WTC11 (cell line): ENCODE measurements around the gene C1orf167.

Experiments used
- CTCF ChIP-seq: fragments of 200-600 bp; IDR thresholded peaks from 2 replicates; pipeline ENCODE4 v1.8.0; 2022; ENCODE audit warnings: antibody characterized with exemption
- SP1 ChIP-seq: sonication (generic); formaldehyde crosslinking; conservative IDR thresholded peaks from 2 replicates; pipeline ENCODE4 v1.8.1; 2022; ENCODE audit warnings: missing genetic modification reagents
- TCF7 ChIP-seq: sonication (generic); formaldehyde crosslinking; IDR thresholded peaks from 2 replicates; pipeline ENCODE4 v1.8.0; 2022; ENCODE audit warnings: mild to moderate bottlenecking, low read depth, missing genetic modification reagents, moderate library complexity
- ZNF232 ChIP-seq: sonication (generic); formaldehyde crosslinking; IDR thresholded peaks from 2 replicates; pipeline ENCODE4 v1.8.0; 2022; ENCODE audit warnings: mild to moderate bottlenecking, missing genetic modification reagents
- ZNF425 ChIP-seq: fragments of 250-450 bp; sonication (Bioruptor Pico); conservative IDR thresholded peaks from 2 replicates; pipeline ENCODE4 v1.9.0; 2021; ENCODE audit warnings: mild to moderate bottlenecking

GRCh38 chr1:11749996-11750395, 12.0 kb upstream of the C1orf167 start:
- TF ChIP-seq TCF7 (no peak), CTCF (no peak), ZNF425 (no peak), ZNF232 (CRISPR knock-in tag) (no peak), SP1 (CRISPR knock-in tag) (no peak)
